GM13977 (cell line): ENCODE results near the gene TRAPPC2B.

ENCODE experiments used
- DNase-seq: peaks from one replicate; pipeline ENCODE4 v3.0.0; 2012; ENCODE audit warnings: low spot score
- CTCF ChIP-seq: IDR thresholded peaks from 2 replicates; pipeline ENCODE4 v1.5.1; 2012; ENCODE audit warnings: mild to moderate bottlenecking, control low read depth; ENCODE audit not compliant: insufficient read depth; ENCODE audit errors: extremely low read depth, missing control alignments
- in situ Hi-C: fragments of 300-500 bp; cut with MboI; formaldehyde crosslinking; loops from one replicate; pipeline ENCODE4 v1.12.0; 2022; ENCODE audit warnings: low sequenced_read_pairs, low pct_unique_long_range_greater_than_20kb, mixed read lengths, inconsistent platforms; ENCODE audit not compliant: unreplicated experiment

TRAPPC2B gene

GRCh38 chr19:57350877-57351805 lies 12.2 kb upstream of the TRAPPC2B start, which contains the start of gene ZNF304:
Gene ZNF304 (plus strand): TSS chr19:57351271. CDS start chr19:57351665, 394 bp downstream.
- peak; percentile 91 for DNase-seq
- in situ Hi-C loops = no loop called here
- no peak for TF ChIP-seq CTCF

- in situ Hi-C loops = no loop called here
- DNase-seq = no peak
- TF ChIP-seq CTCF = no peak
Observed at GRCh38 chr19:57351867-57352266, 11.5 kb upstream of the TRAPPC2B start.

- in situ Hi-C loops = no loop called here
- DNase-seq = no peak
- TF ChIP-seq CTCF = no peak
Observed at GRCh38 chr19:57355916-57356315, 7.4 kb upstream of the TRAPPC2B start.

GRCh38 chr19:57357406-57357805 lies 5.9 kb upstream of the TRAPPC2B start:
- TF ChIP-seq CTCF = no peak
- in situ Hi-C loops = no loop called here
- no peak for DNase-seq

GRCh38 chr19:57359300-57359699 lies 4.1 kb upstream of the TRAPPC2B start:
- TF ChIP-seq CTCF = no peak
- no peak for DNase-seq
- in situ Hi-C loops = no loop called here

GRCh38 chr19:57362419-57362818 lies 932 bp upstream of the TRAPPC2B start:
- DNase-seq = no peak
- in situ Hi-C loops = no loop called here
- TF ChIP-seq CTCF = no peak
